Stomach (tissue), 9 donors: Measurements from ENCODE around the gene RLN2. TPM values are rescaled to one million over a fixed set of nuclear protein-coding genes. Genes with fewer than 3 reads are reported as not detected.

Experiments used
- DNase-seq, 2 donors: peaks; one replicate each; pipeline versions ENCODE4 v3.0.0 to v3.0.0-alpha.2; 2013 to 2019
- H3K27ac ChIP-seq, 5 donors: fragments of 200-600 bp in 4 of 5; sonication (generic) in 4 of 5; one replicate each; pipeline ENCODE4 v1.5.1; 2013 to 2019; ENCODE audit warnings: mild to moderate bottlenecking in 1 of 5, moderate library complexity in 1 of 5
- H3K27me3 ChIP-seq, 3 donors: fragments of 200-600 bp; sonication (generic); one replicate each; pipeline ENCODE4 v1.5.1; 2017 to 2019; ENCODE audit warnings: mixed run types in 1 of 3
- H3K36me3 ChIP-seq, 4 donors: fragments of 200-600 bp; sonication (generic); 1 replicate in 3 of 4; 2 replicates in 1 of 4; pipeline ENCODE4 v1.5.1; 2016 to 2019
- H3K4me1 ChIP-seq, 4 donors: fragments of 200-600 bp; sonication (generic); one replicate each; pipeline ENCODE4 v1.5.1; 2016 to 2019
- H3K4me3 ChIP-seq, 4 donors: fragments of 200-600 bp; sonication (generic) in 3 of 4; one replicate each; pipeline ENCODE4 v1.5.1; 2016 to 2019; ENCODE audit warnings: mild to moderate bottlenecking in 1 of 4
- H3K9me3 ChIP-seq, 4 donors: fragments of 200-600 bp; sonication (generic); one replicate each; pipeline ENCODE4 v1.5.1; 2016 to 2019
- EP300 ChIP-seq: sonication (generic); formaldehyde crosslinking; IDR thresholded peaks from one replicate; pipeline ENCODE4 v1.6.1; 2017; ENCODE audit warnings: antibody characterized with exemption
- POLR2A ChIP-seq, 4 donors: fragments of 450-650 bp; IDR thresholded peaks; one replicate each; pipeline ENCODE4 v1.6.1; 2016; ENCODE audit warnings: antibody characterized with exemption in 4 of 4, control low read depth in 2 of 4, mild to moderate bottlenecking in 1 of 4, moderate library complexity in 1 of 4
- POLR2AphosphoS5 ChIP-seq, 3 donors: sonication (generic); formaldehyde crosslinking; IDR thresholded peaks; one replicate each; pipeline ENCODE4 v1.6.1; 2016; ENCODE audit warnings: antibody characterized with exemption in 3 of 3
- WGBS, 5 donors: extraction: QIAGEN DNeasy Blood & Tissue Kit in 3 of 5; methylation state at CpG; one replicate each; pipeline versions ENCODE4 v1.1.5 to v1.1.7; 2013 to 2018; 5-methylcytosine and 5-hydroxymethylcytosine counted together
- intact Hi-C: fragments of 100-400 bp; cut with DNase I; formaldehyde crosslinking; loops from one replicate; pipeline ENCODE4 v1.15.1; 2023; ENCODE audit warnings: low total_unique reads
- polyA plus RNA-seq, 3 donors: library from polyadenylated mRNA; stranded (reverse); fragments of 200-250 nt; gene quantifications; one replicate each; pipeline ENCODE4 v1.2.3, GENCODE V29; 2013
- total RNA-seq, 5 donors: library from RNA; depleted of rRNA; stranded (reverse); fragments of >200 nt; gene quantifications; one replicate each; pipeline versions ENCODE4 v1.1.0 to v1.2.3, GENCODE V29; 2014 to 2016
- TF ChIP-seq, protein P1 (sequence below), 7 experiments: fragments of 450-650 bp in 4 of 7; fragments of 200-600 bp in 3 of 7; sonication (generic) in 3 of 7; IDR thresholded peaks; one replicate each; pipeline ENCODE4 v1.5.1; 2016 to 2019; ENCODE audit warnings: antibody characterized with exemption in 7 of 7, control low read depth in 2 of 7, mild to moderate bottlenecking in 1 of 7
- donor health status: healthy with polysubstance abuse.
- donor health status: Bipolar disorder and iron deficiency.
- donor health status: healthy.

The RLN2 gene
- total and polyA plus RNA-seq, 8 donors = 0.37 to 0.83 TPM; not detected in 6

DNA sequence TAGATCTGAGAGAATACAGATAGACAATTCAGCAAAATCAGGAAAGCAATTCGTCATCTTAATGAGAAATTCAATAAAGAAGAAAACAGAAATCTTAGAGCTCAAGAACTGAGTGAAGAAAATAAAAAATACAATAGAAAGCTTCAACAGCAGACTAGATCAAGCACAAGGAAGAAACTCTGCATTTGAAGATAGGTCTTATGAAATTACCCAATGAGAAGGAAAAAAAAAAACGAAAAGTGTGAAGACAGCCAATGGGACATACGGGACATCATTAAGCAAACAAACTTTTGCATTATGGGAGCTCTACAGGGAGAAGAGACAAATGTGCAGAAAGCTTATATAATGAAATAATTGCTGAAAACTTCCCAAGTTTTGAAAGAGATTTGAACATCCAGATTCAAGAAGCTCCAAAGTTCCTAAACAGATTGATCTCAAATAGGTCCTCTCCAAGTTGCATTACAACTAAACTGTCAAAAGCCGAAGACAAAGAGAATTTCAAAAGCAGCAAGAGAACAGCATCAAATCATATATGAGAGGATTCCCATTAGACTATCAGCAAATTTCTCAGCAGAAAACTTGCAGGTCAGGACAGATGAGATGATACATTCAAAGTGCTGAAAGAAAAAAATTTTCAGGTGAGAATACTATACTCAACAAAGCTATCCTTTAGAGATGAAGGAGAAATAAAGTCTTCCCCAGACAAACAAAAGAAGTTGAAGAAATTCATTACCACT, 10.8 kb upstream of the RLN2 start:
- intact Hi-C loops = no loop called here

DNA sequence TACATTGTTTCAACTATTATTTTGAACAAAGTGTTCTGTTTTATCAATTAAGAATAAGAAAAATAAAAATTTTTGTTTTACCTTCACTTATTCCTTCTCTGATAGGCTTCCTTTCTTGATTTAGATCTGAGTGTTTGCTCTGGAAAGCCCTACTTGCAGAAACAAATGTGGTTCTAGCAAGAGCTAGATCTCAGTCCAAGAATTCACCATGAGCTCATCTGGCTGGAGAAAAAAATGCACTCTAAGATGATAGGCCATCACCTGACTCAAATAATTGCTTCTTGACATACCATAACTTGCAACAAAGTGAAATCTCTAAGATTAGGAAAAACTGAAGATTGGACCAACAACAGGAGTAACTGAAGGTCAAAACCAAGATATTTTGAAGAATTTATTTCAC, 6.3 kb upstream of the RLN2 start:
- Histone ChIP-seq H3K27me3 (no peaks in the 10 kb centered on the region), H3K27ac (no peak overlapping the region), H3K4me3 (no peak overlapping the region), H3K4me1 (no peaks in the 10 kb centered on the region), H3K36me3 (no peaks in the 10 kb centered on the region), H3K9me3 (peaks cover 3 to 22% (median 17%) of the 10 kb centered on the region in 4 donors)
- no peak for DNase-seq
- intact Hi-C loops = no loop called here
- TF ChIP-seq EP300 = no peak
- TF ChIP-seq, protein P1, sequence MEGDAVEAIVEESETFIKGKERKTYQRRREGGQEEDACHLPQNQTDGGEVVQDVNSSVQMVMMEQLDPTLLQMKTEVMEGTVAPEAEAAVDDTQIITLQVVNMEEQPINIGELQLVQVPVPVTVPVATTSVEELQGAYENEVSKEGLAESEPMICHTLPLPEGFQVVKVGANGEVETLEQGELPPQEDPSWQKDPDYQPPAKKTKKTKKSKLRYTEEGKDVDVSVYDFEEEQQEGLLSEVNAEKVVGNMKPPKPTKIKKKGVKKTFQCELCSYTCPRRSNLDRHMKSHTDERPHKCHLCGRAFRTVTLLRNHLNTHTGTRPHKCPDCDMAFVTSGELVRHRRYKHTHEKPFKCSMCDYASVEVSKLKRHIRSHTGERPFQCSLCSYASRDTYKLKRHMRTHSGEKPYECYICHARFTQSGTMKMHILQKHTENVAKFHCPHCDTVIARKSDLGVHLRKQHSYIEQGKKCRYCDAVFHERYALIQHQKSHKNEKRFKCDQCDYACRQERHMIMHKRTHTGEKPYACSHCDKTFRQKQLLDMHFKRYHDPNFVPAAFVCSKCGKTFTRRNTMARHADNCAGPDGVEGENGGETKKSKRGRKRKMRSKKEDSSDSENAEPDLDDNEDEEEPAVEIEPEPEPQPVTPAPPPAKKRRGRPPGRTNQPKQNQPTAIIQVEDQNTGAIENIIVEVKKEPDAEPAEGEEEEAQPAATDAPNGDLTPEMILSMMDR (IDR thresholded peaks at IDR 0.05) = no peak
- TF ChIP-seq POLR2A (IDR thresholded peaks at IDR 0.05) = no peak
- no peak for TF ChIP-seq POLR2AphosphoS5 (IDR thresholded peaks at IDR 0.05)

More for the DNA sequence above, 10.8 kb upstream of the RLN2 start:
- WGBS, 5 donors = 58 to 71% (median 68%) methylated on average over 4 of the region's 4 CpGs
- DNase-seq = no peak
- Histone ChIP-seq H3K27me3 (no peaks in the 10 kb centered on the region), H3K4me3 (no peak overlapping the region), H3K36me3 (no peaks in the 10 kb centered on the region), H3K4me1 (no peaks in the 10 kb centered on the region), H3K9me3 (peaks cover 4 to 32% (median 23%) of the 10 kb centered on the region in 4 donors), H3K27ac (no peak overlapping the region)
- TF ChIP-seq POLR2A (IDR thresholded peaks at IDR 0.05) = no peak
- TF ChIP-seq EP300 = no peak
- TF ChIP-seq POLR2AphosphoS5 (IDR thresholded peaks at IDR 0.05) = no peak
- TF ChIP-seq, protein P1 (IDR thresholded peaks at IDR 0.05) = no peak

DNA sequence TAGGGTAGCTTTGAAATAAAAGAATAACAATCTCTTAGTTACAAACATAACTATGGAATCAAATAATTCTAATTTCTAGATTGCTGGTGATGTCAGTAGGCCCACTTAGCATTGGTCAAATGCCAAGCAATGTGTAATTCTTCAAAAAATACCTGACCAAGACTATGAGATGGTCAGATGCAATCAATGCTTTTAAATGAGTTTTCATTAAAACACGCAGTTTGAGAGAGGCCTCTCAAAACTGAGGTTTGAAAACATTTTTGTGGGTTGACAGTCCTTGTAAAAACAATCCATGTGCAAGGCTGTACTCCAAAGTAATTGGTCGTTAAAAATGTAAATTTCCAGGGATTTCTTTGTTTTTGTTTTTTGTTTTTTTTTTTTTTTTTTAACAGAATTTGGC, 1.2 kb upstream of the RLN2 start:
- peaks cover 0 to 4% (median 2%) of the 10 kb centered on the region in 4 donors for H3K4me1 ChIP-seq
- intact Hi-C loops = no loop called here
- DNase-seq = no peak
- H3K9me3 ChIP-seq = no peaks in the 10 kb centered on the region
- no peak overlapping the region for H3K27ac ChIP-seq
- H3K27me3 ChIP-seq = no peaks in the 10 kb centered on the region
- H3K4me3 ChIP-seq = no peak overlapping the region
- TF ChIP-seq, protein P1 (IDR thresholded peaks at IDR 0.05) = no peak
- TF ChIP-seq POLR2AphosphoS5 (IDR thresholded peaks at IDR 0.05) = no peak
- no peak for TF ChIP-seq EP300
- no peak for TF ChIP-seq POLR2A (IDR thresholded peaks at IDR 0.05)
- 82 to 88% (median 86%) methylated on average over 2 of the region's 2 CpGs for WGBS, 5 donors
- no peaks in the 10 kb centered on the region for H3K36me3 ChIP-seq

DNA sequence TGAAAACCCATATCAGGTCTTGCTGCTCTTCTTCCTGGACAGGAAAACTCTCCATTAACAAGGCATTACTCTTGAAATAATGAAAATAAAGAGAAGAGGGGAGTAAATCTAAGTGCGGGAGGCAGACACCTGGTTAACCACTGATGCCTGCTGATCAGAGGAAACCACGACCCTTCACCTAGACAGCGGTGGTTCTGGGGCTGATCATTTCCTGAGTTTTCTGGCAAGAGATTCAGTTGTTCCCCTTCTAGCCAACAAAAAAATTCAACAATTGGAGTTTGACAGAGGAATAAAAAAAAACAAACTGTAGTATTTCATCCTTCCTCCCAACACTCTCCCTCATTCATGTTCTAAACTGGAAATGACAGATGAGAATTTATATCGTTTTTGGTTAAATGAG, 3.0 kb downstream of the RLN2 start:
- TF ChIP-seq EP300 = no peak
- TF ChIP-seq POLR2AphosphoS5 (IDR thresholded peaks at IDR 0.05) = no peak
- TF ChIP-seq POLR2A (IDR thresholded peaks at IDR 0.05) = no peak
- TF ChIP-seq, protein P1 (IDR thresholded peaks at IDR 0.05) = no peak
- Histone ChIP-seq H3K9me3 (no peaks in the 10 kb centered on the region), H3K36me3 (no peaks in the 10 kb centered on the region), H3K27me3 (no peaks in the 10 kb centered on the region), H3K4me3 (no peak overlapping the region), H3K27ac (no peak overlapping the region), H3K4me1 (peaks cover 0 to 4% (median 2%) of the 10 kb centered on the region in 4 donors)
- DNase-seq = no peak
- intact Hi-C loops = no loop called here
- 59 to 80% (median 67%) methylated on average over 4 of the region's 4 CpGs for WGBS, 5 donors
